Mesodermal cell (in vitro differentiated cells): ENCODE data around the gene SELENOH.

Experiments used
- H3K27ac ChIP-seq: 2 replicates; pipeline ENCODE4 v1.7.0; 2013; ENCODE audit warnings: mild to moderate bottlenecking, low read depth, low read length, moderate library complexity; ENCODE audit not compliant: severe bottlenecking
- H3K36me3 ChIP-seq: 2 replicates; pipeline ENCODE4 v1.7.1; 2013; ENCODE audit warnings: mild to moderate bottlenecking, low read length, moderate library complexity; ENCODE audit not compliant: control insufficient read depth, insufficient read depth
- H3K4me1 ChIP-seq: one replicate; pipeline ENCODE4 v1.7.1; 2013; ENCODE audit warnings: mild to moderate bottlenecking, low read length; ENCODE audit not compliant: insufficient read depth, control insufficient read depth, poor library complexity, severe bottlenecking
- H3K4me3 ChIP-seq: 2 replicates; pipeline ENCODE4 v1.7.0; 2013; ENCODE audit warnings: low read length, control low read depth, mild to moderate bottlenecking; ENCODE audit not compliant: insufficient read depth, poor library complexity, severe bottlenecking; ENCODE audit errors: extremely low read depth
- H3K9me3 ChIP-seq: 2 replicates; pipeline ENCODE4 v1.7.1; 2013; ENCODE audit warnings: mild to moderate bottlenecking, low read length, moderate library complexity; ENCODE audit not compliant: control insufficient read depth
- WGBS, 2 experiments: methylation state at CpG; one replicate each; pipeline ENCODE4 v1.1.5; 2013; ENCODE audit warnings: missing lambda C conversion rate in 2 of 2; ENCODE audit not compliant: insufficient coverage in 2 of 2; 5-methylcytosine and 5-hydroxymethylcytosine counted together

The SELENOH gene

DNA sequence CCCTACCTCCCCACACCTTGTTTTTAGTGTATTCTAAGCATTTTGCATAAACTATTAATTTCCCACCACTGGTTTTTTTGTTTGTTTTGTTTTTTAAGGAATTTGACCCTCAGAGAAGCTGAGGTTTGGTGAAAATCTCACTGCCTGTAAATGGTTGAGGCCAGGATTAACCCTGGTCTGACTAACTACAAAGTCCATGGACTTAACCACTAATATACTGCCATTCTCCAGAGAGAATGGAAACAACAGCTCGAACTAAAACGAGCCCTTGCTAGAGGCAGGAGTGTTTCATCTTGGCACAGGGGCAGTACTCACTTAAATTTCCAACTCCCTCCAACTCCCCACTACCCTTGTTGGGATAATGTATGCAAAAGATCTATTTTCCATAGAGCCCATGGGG, 23.3 kb downstream of the SELENOH start:
- Histone ChIP-seq H3K4me1 (peaks cover 11% of the 10 kb centered on the region), H3K27ac (no peak overlapping the region), H3K9me3 (no peaks in the 10 kb centered on the region), H3K36me3 (peaks cover 41% of the 10 kb centered on the region), H3K4me3 (peak overlapping the region; percentile 78)
- WGBS, 2 experiments: 50% methylated on average over 2 of the region's 2 CpGs; no CpG with 5 or more reads in 1 of the 2 experiments

DNA sequence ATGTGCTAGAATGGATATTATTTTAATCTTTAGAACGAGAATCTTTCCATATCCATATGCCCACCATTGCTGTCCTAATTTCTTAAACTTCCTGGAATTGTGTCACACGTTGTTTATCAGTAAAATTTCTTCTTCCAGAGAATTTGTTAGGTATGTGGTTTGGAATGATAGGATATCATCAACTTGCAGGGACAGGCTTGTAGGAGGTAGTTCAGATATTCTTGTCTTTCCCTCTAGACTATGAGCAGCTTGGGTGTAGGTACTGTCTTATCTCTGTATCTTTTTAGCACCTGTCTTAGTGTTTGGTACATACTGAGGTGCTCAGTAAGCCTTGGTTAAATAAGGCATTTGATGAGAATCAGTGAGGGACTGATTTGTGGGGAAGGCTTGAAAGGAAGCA, 23.7 kb downstream of the SELENOH start:
- 100% methylated on average over 1 of the region's 2 CpGs; no CpG with 5 or more reads in 1 of the 2 experiments for WGBS, 2 experiments
- no peak overlapping the region for H3K27ac ChIP-seq
- peak overlapping the region; percentile 78 for H3K4me3 ChIP-seq
- H3K36me3 ChIP-seq: peaks cover 45% of the 10 kb centered on the region
- peaks cover 11% of the 10 kb centered on the region for H3K4me1 ChIP-seq
- no peaks in the 10 kb centered on the region for H3K9me3 ChIP-seq

DNA sequence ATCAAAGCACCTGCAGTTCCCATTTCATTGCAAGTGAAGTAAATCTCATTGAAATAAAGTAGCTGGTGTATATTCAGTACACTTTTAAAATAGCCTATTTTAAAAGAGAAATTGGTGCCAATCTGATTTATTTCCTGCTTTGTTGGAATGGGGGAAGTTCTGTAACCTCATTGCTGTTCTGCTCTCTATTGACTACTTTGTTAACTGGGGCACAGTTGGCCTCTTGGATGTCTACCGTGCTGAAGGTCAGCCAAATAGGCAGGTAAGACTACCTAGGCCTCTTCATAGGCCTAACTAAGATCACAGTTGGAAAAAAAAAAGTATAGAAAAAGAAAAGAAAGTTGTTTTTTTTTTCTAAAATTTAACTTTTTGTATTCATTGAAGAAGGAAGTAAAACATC, 29.5 kb downstream of the SELENOH start:
- Histone ChIP-seq H3K36me3 (peaks cover 60% of the 10 kb centered on the region), H3K27ac (no peak overlapping the region), H3K9me3 (no peaks in the 10 kb centered on the region), H3K4me1 (peaks cover 30% of the 10 kb centered on the region), H3K4me3 (no peak overlapping the region)
- WGBS, 2 experiments: no CpG with 5 or more reads among the region's 1 CpG

DNA sequence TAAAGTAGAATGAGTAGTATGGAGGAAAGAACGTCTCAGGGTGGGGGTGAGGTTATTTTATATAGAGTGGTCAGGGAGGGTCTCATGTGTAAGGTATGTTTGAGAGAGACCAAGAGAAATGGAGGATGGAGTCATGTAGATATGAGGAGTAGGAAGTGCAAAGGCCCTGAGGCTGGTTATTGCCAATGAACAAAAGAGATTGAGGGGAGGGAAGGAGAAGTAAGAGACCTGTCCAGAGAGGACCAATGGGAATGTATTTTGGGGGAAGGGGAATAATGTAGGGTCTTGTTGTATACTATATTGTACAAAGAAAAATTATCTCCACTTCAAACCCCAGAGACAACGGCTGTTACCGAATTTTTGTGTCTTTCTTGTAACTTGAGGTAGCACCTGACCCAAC, 30.1 kb downstream of the SELENOH start:
- WGBS, 2 experiments: 93 to 94% methylated on average over 1 of the region's 3 CpGs
- H3K27ac ChIP-seq: no peak overlapping the region
- peaks cover 35% of the 10 kb centered on the region for H3K4me1 ChIP-seq
- H3K9me3 ChIP-seq: no peaks in the 10 kb centered on the region
- H3K4me3 ChIP-seq: no peak overlapping the region
- peaks cover 54% of the 10 kb centered on the region for H3K36me3 ChIP-seq

DNA sequence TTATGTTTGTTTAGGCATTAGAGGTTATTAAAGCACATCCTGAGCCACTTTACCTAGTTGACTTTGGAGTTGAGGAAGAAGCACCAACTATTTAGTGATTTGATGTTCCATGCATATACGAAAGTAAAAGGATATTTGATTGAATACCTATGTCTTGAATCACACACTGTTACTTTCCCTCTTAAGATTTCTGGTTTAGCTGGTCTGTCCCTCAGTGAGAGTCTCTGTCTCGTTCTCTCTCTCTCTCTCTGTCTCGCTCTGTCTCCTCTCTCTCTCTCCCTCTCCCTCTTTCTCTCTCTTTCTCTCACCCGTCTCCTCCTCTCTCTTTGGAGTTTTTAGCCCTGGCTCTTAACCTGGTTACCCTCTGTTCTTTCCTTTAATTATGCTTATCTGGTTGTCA, 31.3 kb downstream of the SELENOH start:
- H3K9me3 ChIP-seq: no peaks in the 10 kb centered on the region
- H3K4me1 ChIP-seq: peaks cover 47% of the 10 kb centered on the region
- peak overlapping the region; percentile 59 for H3K27ac ChIP-seq
- H3K4me3 ChIP-seq: no peak overlapping the region
- H3K36me3 ChIP-seq: peaks cover 42% of the 10 kb centered on the region
- 88 to 93% methylated on average over 2 of the region's 4 CpGs for WGBS, 2 experiments

DNA sequence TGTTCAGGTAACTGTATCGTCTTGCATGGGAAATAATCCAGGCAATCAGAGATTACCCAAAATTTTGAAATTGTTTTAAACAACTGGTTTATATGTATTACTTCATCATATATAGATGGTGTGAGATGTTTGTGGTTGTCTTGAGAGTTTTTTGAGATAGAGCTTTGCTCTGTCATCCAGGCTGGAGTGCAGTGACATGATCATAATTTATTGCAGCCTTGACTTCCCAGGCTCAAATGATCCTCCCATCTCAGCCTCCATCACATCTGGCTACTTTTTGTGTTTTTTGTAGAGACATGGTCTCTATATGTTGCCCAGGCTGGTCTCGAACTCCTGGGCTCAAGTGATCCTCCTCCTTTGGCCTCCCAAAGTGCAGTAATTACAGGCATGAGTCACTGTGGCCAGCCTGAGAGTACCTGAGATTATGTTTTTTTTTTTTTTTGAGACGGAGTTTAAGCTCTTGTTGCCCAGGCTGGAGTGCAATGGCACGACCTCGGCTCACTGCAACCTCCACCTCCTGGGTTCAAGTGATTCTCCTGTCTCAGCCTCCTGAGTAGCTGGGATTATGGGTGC, 31.8 kb downstream of the SELENOH start:
- H3K36me3 ChIP-seq: peaks cover 37% of the 10 kb centered on the region
- no peaks in the 10 kb centered on the region for H3K9me3 ChIP-seq
- H3K4me1 ChIP-seq: peaks cover 53% of the 10 kb centered on the region
- WGBS, 2 experiments: 100% methylated on average over 1 of the region's 5 CpGs; no CpG with 5 or more reads in 1 of the 2 experiments
- H3K4me3 ChIP-seq: no peak overlapping the region
- peak overlapping the region; percentile 59 for H3K27ac ChIP-seq

DNA sequence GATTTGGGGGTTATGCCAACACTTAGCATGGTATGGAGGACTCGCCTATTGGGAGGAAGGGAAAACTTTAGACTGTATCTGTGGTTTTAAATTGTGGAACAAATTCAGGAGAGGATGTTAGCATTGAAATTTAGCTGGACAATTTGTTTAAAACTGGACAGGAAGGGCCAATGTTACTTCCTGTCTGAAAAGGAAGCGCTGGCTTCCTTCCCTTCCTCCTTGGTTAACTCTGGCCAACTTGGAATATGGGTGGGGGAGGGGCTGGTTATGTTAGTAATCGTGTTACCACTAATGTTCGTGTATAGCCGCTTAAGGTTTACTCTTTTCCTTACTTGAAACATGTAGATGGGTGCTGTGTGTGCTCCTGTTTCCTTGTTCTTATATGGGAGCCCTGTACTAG, 34.2 kb downstream of the SELENOH start:
- peaks cover 70% of the 10 kb centered on the region for H3K4me1 ChIP-seq
- 96 to 100% methylated on average over 1 to 2 of the region's 5 CpGs for WGBS, 2 experiments
- peak overlapping the region; percentile 100 for H3K27ac ChIP-seq
- H3K9me3 ChIP-seq: no peaks in the 10 kb centered on the region
- peaks cover 22% of the 10 kb centered on the region for H3K36me3 ChIP-seq
- H3K4me3 ChIP-seq: peak overlapping the region; percentile 11

DNA sequence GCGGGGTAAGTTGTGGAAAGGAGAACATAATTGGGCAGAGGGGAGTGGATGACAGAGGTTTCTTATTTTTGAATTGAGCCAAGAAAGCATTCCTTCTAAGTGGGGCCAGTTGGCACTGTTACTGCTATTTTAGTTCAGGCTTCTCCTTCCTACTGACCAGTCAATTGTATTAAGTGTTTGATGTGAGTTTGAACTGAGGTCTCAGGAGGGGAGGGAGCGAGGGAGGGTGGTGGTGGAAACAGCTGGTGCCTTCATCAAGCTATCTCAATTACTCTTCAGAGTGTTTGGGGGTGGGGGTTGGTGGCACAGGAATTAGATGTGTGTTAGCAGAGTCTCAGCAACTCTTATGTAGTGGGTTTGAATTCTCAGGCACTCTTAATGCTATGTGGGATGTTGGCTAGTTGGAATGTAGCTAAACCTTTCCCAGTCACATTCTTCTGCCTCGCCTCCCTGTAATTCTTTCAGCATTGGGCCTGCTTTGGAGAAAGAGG, 34.8 kb downstream of the SELENOH start:
- H3K36me3 ChIP-seq: peaks cover 18% of the 10 kb centered on the region
- 73% methylated on average over 1 of the region's 3 CpGs; no CpG with 5 or more reads in 1 of the 2 experiments for WGBS, 2 experiments
- peaks cover 75% of the 10 kb centered on the region for H3K4me1 ChIP-seq
- peak overlapping the region; percentile 100 for H3K27ac ChIP-seq
- peak overlapping the region; percentile 11 for H3K4me3 ChIP-seq
- H3K9me3 ChIP-seq: no peaks in the 10 kb centered on the region

DNA sequence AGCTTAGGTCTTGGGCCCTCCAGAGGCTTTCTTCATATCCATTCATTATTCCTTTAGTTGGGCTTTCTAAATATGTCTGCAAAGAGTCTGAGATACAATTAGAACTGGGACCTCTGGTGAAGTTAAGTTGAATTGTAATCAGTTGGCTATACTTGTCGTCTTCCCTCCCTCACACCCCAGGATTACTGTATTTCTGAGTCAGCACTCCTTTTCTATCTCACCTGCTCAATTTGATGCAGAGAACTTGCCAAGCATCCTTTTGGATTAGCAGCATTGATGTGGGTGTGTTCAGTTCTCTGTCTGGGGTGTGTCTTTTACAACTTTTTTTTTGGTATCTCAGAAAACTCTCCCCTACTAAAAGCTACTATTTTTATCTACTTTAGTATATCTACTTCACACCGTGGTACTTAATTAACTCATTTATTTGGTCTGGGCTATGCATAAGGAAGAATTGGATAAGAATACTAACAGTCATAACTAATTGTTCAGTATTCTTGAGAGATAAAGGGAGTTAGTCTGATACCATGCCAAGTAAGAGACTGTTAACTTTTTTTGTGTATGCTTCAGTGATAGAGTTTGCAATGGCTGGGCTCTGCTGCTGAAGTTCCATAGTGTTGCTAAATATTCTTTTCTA, 35.4 kb downstream of the SELENOH start:
- 20% methylated on average over 1 of the region's 2 CpGs; no CpG with 5 or more reads in 1 of the 2 experiments for WGBS, 2 experiments
- Histone ChIP-seq H3K4me1 (peaks cover 82% of the 10 kb centered on the region), H3K9me3 (no peaks in the 10 kb centered on the region), H3K27ac (peak overlapping the region; percentile 100), H3K36me3 (peaks cover 14% of the 10 kb centered on the region), H3K4me3 (no peak overlapping the region)

DNA sequence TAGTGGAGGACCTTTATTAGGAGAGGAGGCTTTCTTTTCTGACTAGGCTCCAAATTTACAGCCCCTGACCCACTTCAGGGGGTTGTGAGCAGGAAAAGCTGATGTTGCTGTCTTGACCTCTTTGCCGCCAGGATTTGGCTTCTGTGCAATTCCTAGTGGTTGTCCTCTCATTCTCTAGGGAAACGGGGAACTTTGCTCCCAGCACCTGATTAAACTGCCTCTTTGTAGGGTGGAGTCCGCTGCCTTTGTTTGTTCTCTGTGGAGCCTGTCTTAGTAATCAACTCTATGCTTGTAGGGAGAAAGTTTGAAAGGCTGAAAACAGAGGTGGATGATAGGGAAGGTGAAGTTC, 36.7 kb downstream of the SELENOH start:
- H3K4me3 ChIP-seq: peak overlapping the region; percentile 12
- no peaks in the 10 kb centered on the region for H3K9me3 ChIP-seq
- H3K4me1 ChIP-seq: peaks cover 75% of the 10 kb centered on the region
- peaks cover 20% of the 10 kb centered on the region for H3K36me3 ChIP-seq
- H3K27ac ChIP-seq: peak overlapping the region; percentile 100
- WGBS, 2 experiments: 18 to 43% methylated on average over 3 of the region's 3 CpGs
